NT2/D1 (cell line): ENCODE measurements around the gene TBR1.

Experiments used
- SUZ12 ChIP-seq: IDR thresholded peaks from 2 replicates; pipeline ENCODE4 v1.6.1; 2011; ENCODE audit not compliant: insufficient read length, insufficient read depth; ENCODE audit errors: extremely low read depth
- YY1 ChIP-seq: IDR thresholded peaks from 2 replicates; pipeline ENCODE4 v1.6.1; 2011; ENCODE audit not compliant: insufficient read length, insufficient read depth
- ZNF274 ChIP-seq: IDR thresholded peaks from 2 replicates; pipeline ENCODE4 v1.6.1; 2011; ENCODE audit warnings: mild to moderate bottlenecking, low read depth, low read length

GRCh38 chr2:161418275-161418714, 2.2 kb downstream of the TBR1 start:
- TF ChIP-seq YY1, result no peak
- TF ChIP-seq ZNF274, result no peak
- TF ChIP-seq SUZ12, result no peak
